PC-3 (cell line): ENCODE results near the gene DDX5.

Source experiments
- EZH2 ChIP-seq: fragments of 300-600 bp; sonication (generic); IDR thresholded peaks from one replicate; pipeline ENCODE4 v1.6.1; 2017; ENCODE audit warnings: antibody characterized with exemption, mild to moderate bottlenecking, low read length; ENCODE audit not compliant: unreplicated experiment
- TF ChIP-seq, protein P1 (sequence below): fragments of 300-600 bp; sonication (generic); conservative IDR thresholded peaks from 2 replicates; pipeline ENCODE4 v1.5.1; 2017; ENCODE audit warnings: antibody characterized with exemption, low read depth, mild to moderate bottlenecking, low read length

DNA sequence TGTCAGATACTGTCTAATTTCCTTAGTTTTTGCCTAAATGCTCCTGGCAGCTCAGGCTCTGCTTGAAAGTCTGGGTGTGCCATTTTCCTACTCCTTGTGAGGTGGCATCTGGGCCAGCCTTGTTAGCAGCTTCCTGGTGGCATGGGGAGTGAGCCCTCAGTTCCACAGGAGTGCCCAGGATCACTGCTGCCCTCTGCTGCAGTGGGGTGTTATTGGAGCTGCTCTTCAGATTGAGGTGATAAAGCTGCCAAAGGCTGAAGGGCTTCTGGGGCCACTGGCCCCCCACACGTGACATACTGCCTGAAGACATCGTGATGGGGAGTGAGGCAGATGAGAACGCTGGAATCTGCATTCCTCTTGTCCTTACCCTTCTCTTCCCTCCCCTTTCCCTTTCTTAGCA, 28.1 kb upstream of the DDX5 start:
- TF ChIP-seq EZH2, result no peak
- TF ChIP-seq, protein P1, sequence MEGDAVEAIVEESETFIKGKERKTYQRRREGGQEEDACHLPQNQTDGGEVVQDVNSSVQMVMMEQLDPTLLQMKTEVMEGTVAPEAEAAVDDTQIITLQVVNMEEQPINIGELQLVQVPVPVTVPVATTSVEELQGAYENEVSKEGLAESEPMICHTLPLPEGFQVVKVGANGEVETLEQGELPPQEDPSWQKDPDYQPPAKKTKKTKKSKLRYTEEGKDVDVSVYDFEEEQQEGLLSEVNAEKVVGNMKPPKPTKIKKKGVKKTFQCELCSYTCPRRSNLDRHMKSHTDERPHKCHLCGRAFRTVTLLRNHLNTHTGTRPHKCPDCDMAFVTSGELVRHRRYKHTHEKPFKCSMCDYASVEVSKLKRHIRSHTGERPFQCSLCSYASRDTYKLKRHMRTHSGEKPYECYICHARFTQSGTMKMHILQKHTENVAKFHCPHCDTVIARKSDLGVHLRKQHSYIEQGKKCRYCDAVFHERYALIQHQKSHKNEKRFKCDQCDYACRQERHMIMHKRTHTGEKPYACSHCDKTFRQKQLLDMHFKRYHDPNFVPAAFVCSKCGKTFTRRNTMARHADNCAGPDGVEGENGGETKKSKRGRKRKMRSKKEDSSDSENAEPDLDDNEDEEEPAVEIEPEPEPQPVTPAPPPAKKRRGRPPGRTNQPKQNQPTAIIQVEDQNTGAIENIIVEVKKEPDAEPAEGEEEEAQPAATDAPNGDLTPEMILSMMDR, result peak; percentile 54
